Measurements from ENCODE around the gene LILRA5.
"Not testable (repeated sequence)": the region's sequence is repeated elsewhere in the genome, so short reads cannot be mapped to it uniquely, and the experiment has no call there.

- TF ChIP-seq, protein P1, sequence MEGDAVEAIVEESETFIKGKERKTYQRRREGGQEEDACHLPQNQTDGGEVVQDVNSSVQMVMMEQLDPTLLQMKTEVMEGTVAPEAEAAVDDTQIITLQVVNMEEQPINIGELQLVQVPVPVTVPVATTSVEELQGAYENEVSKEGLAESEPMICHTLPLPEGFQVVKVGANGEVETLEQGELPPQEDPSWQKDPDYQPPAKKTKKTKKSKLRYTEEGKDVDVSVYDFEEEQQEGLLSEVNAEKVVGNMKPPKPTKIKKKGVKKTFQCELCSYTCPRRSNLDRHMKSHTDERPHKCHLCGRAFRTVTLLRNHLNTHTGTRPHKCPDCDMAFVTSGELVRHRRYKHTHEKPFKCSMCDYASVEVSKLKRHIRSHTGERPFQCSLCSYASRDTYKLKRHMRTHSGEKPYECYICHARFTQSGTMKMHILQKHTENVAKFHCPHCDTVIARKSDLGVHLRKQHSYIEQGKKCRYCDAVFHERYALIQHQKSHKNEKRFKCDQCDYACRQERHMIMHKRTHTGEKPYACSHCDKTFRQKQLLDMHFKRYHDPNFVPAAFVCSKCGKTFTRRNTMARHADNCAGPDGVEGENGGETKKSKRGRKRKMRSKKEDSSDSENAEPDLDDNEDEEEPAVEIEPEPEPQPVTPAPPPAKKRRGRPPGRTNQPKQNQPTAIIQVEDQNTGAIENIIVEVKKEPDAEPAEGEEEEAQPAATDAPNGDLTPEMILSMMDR (IDR thresholded peaks at IDR 0.05) = not testable (repeated sequence)
- not testable (repeated sequence) for TF ChIP-seq EZH2 (IDR thresholded peaks at IDR 0.05; ENCODE audit: borderline replicate concordance, insufficient read depth, low read depth, low read length, poor library complexity, severe bottlenecking)
These were observed 15.8 kb upstream of the LILRA5 start for GRCh38 chr19:54328781-54329180.
